Activated naive CD8-positive, alpha-beta T cell treated with anti-CD3 and anti-CD28 coated beads for 36 hours (primary cell): Measurements from ENCODE around the gene SMPDL3B. TPM values are rescaled to one million over a fixed set of nuclear protein-coding genes. Genes with fewer than 3 reads are reported as not detected.
"Not testable (repeated sequence)": the region's sequence is repeated elsewhere in the genome, so short reads cannot be mapped to it uniquely, and the experiment has no call there.

Source experiments
- DNase-seq: peaks from one replicate; pipeline ENCODE4 v3.0.0; 2021
- H3K27ac Mint-ChIP-seq: one replicate; pipeline ENCODE4 v1.8.0; 2022; ENCODE audit warnings: mild to moderate bottlenecking, moderate library complexity, mixed read lengths
- H3K27me3 Mint-ChIP-seq: one replicate; pipeline ENCODE4 v1.8.0; 2022; ENCODE audit warnings: mild to moderate bottlenecking, mixed read lengths
- H3K36me3 Mint-ChIP-seq: one replicate; pipeline ENCODE4 v1.8.0; 2021; ENCODE audit warnings: mild to moderate bottlenecking, mixed read lengths
- H3K4me1 Mint-ChIP-seq: one replicate; pipeline ENCODE4 v1.8.0; 2021; ENCODE audit warnings: mixed read lengths
- H3K4me3 Mint-ChIP-seq: one replicate; pipeline ENCODE4 v1.8.0; 2022; ENCODE audit warnings: mild to moderate bottlenecking, moderate library complexity, mixed read lengths
- H3K9me3 Mint-ChIP-seq: one replicate; pipeline ENCODE4 v1.8.0; 2022; ENCODE audit warnings: mixed read lengths
- total RNA-seq, 2 experiments: library from RNA; stranded (reverse); gene quantifications; one replicate each; pipeline ENCODE4 v1.2.3, GENCODE V29; 2021

The SMPDL3B gene
- total RNA-seq, 2 experiments from 2014 or later = 0.92 to 0.97 TPM

DNA sequence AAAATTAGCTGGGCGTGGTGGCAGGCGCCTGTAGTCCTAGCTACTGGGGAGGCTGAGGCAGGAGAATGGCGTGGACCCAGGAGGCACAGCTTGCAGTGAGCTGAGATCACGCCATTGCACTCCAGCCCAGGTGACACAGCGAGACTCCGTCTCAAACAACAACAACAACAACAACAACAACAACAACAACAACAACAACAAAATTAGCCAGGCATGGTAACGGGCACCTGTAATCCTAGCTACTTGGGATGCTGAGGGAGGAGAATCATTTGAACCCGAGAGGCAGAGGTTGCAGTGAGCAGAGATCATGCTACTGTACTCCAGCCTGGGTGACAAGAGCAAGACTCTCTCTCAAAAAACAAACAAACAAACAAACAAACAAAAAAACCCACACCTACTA is 68.3 kb downstream of the SMPDL3B start:
- H3K27me3 Mint-ChIP-seq, DNase-seq, H3K4me1 Mint-ChIP-seq, H3K27ac Mint-ChIP-seq, H3K9me3 Mint-ChIP-seq, H3K4me3 Mint-ChIP-seq: not testable (repeated sequence)
- peaks cover 15% of the 10 kb centered on the region for H3K36me3 Mint-ChIP-seq

Other genes with a start within 250 kb of the SMPDL3B start
- 1 to 10 TPM; 8.4 to 9.0 TPM for gene FAM76A, start 209.0 kb upstream of the SMPDL3B start, total RNA-seq
- 10 to 100 TPM; 20.0 to 21.1 TPM for gene STX12, start 161.8 kb upstream of the SMPDL3B start, total RNA-seq
- gene PPP1R8, start 104.2 kb upstream of the SMPDL3B start, total RNA-seq = 10 to 100 TPM; 60.0 to 70.5 TPM
- 10 to 100 TPM; 18.9 to 19.6 TPM for gene THEMIS2, start 62.5 kb upstream of the SMPDL3B start, total RNA-seq
- 100 to 1,000 TPM in 1 of 2 experiments, 10 to 100 TPM in 1; 89.4 to 102 TPM for gene RPA2, start 20.4 kb upstream of the SMPDL3B start, total RNA-seq
- gene XKR8, start 25.0 kb downstream of the SMPDL3B start, total RNA-seq = 1 to 10 TPM; 4.1 to 4.4 TPM
- 10 to 100 TPM; 30.0 to 30.3 TPM for gene EYA3, start 153.6 kb downstream of the SMPDL3B start, total RNA-seq
- under 1 TPM; 0.22 to 0.29 TPM for gene PTAFR, start 241.7 kb downstream of the SMPDL3B start, total RNA-seq